ENCODE data around the gene RNF130.
A peak's percentile ranks its signal among the peaks of the same experiment; 100 is the strongest.

The RNF130 gene

GRCh38 chr5:179912951-179913350 is 158.6 kb downstream of the RNF130 start:
- DNase-seq, result no peak

DNA sequence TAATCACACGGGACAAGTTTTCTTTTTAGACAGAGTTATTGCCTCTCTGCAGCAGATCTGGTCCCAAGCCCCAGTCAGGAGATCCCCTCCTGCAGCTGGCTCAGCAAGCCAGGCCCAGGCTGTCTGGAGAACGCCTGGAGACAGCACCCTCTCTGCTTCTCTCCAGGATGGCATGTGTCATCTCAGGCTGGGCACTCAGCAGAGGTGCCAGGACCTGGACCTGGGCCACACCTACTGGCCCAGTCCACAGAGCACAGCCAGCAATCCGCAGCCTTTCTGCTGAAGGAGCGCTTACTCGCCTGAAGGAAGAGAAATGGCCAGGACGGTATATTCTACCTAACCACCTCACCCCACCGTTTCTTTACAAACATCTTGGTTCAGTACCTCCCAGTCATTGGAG is 159.2 kb downstream of the RNF130 start:
- DNase-seq, result no peak

- no peak for DNase-seq
These were observed 162.3 kb downstream of the RNF130 start for GRCh38 chr5:179909224-179909623.

GRCh38 chr5:179908528-179908927 is 163.0 kb downstream of the RNF130 start:
- DNase-seq, result no peak

GRCh38 chr5:179907556-179908324 is 163.8 kb downstream of the RNF130 start, which contains the start of gene TBC1D9B:
Gene TBC1D9B, minus strand, starts transcription at chr5:179907897. Its CDS starts 76 bp downstream, at chr5:179907821.
- DNase-seq, result peak; percentile 51 to 52

DNA sequence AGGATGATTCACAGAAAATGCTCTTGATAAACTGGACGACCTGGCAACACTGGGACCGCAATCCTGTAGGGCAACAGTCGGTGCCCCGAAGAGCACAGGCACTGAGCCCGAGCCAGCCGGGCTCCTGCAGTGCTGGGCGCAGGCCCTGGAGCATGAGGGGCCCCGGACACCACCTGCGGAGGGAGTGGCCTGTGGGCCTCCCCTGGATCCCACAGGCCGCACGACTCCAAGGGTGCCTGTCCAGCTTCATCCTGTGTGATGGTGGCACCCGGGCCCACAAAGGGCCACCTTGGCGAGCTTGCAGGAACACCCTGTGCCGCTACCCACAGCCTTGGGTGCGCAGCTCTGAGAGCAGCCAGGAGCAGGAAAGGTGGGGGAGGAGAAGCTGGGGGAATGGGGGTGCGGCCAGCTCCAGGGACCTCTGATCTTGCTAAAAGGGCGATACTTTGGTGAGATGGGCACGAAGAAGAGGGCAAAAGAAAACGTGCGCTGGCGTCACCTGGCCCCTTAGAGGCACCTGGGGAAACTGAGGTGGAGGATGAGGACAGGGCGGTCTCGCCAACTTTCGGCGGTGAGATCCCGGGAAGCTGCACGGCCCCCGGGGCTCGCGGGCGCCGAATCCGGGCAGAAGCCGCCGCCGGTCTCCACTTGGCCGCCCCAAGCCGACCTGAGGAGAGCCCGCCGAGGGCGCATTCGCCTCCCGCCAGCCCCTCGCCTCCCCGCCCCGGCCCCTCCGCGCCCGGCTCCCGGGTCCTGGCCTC is 164.6 kb downstream of the RNF130 start:
- peak in 1 of 2 experiments; percentile 5 for DNase-seq

- DNase-seq, result no peak
These were observed 165.2 kb downstream of the RNF130 start for GRCh38 chr5:179906294-179906794.

DNA sequence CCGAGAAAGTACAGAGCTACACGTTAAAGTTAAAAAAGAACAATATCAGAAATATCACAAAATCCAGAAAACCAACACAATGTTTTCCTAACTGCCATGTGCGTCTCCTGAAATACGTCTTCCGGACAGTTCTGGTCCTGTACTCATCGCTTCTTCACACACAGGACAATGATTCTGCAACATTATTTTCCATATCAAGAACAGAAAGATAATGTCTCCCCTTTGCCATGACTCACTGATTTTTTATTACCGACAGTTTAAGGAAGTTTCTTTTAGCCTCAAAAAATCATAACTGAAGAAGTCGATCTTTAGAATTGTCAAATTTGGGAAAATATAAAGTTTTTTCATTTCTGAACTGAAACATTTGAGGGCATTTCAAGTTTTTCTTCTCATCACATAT is 166.4 kb downstream of the RNF130 start:
- DNase-seq, result no peak

Data from activated CD4-positive, alpha-beta T cell treated with anti-CD3 and anti-CD28 coated beads, Interleukin-2, amount 50 U/mL, for 4 hours (primary cell).